GM12874 (cell line): ENCODE measurements around the gene COX7A2.

Experiments used
- CTCF ChIP-seq: IDR thresholded peaks from 2 replicates; pipeline ENCODE4 v1.5.1; 2011; ENCODE audit warnings: low read depth, mild to moderate bottlenecking, control low read depth, low read length, moderate library complexity; ENCODE audit not compliant: insufficient read depth

COX7A2 gene

GRCh38 chr6:75202676-75203131 lies 40.9 kb downstream of the COX7A2 start:
- no peak for TF ChIP-seq CTCF

GRCh38 chr6:75201901-75202672 lies 41.5 kb downstream of the COX7A2 start:
- 0 out of 2 replicates have a peak, but pooled peaks have one; percentile 3 for TF ChIP-seq CTCF

GRCh38 chr6:75201021-75201420 lies 42.6 kb downstream of the COX7A2 start:
- no peak for TF ChIP-seq CTCF

GRCh38 chr6:75199889-75200288 lies 43.7 kb downstream of the COX7A2 start:
- no peak for TF ChIP-seq CTCF

GRCh38 chr6:75196081-75196687 lies 47.4 kb downstream of the COX7A2 start:
- no peak for TF ChIP-seq CTCF

GRCh38 chr6:75188221-75188925 lies 55.2 kb downstream of the COX7A2 start:
- no peak for TF ChIP-seq CTCF
